Calu3 (cell line): ENCODE results near the gene DAB2. TPM values are rescaled to one million over a fixed set of nuclear protein-coding genes. Genes with fewer than 3 reads are reported as not detected.

Experiments used
- BruUV-seq: library from RNA; stranded (reverse); fragments of 400-500 nt; replicated peaks from 2 replicates; lab custom pipeline; 2021; lab: Mats Ljungman, UMichigan
- CTCF ChIA-PET: fragments of 300-600 bp; sonication (Branson Sonifier 250); formaldehyde crosslinking; loops from one replicate; lab custom pipeline; 2022; ENCODE audit warnings: antibody characterized with exemption; lab: Charles Lee
- DNase-seq: peaks from one replicate; pipeline ENCODE4 v3.0.0; 2022
- H3K27ac Mint-ChIP-seq: one replicate; pipeline ENCODE4 v1.8.0; 2022; ENCODE audit warnings: mixed read lengths; ENCODE audit not compliant: unreplicated experiment
- H3K27me3 Mint-ChIP-seq: one replicate; pipeline ENCODE4 v1.8.0; 2022; ENCODE audit warnings: mixed read lengths; ENCODE audit not compliant: unreplicated experiment
- H3K36me3 Mint-ChIP-seq: one replicate; pipeline ENCODE4 v1.8.0; 2022; ENCODE audit warnings: mild to moderate bottlenecking, moderate library complexity, mixed read lengths; ENCODE audit not compliant: insufficient read depth, unreplicated experiment
- H3K4me1 Mint-ChIP-seq: one replicate; pipeline ENCODE4 v1.8.0; 2022; ENCODE audit warnings: mild to moderate bottlenecking, low read depth, mixed read lengths; ENCODE audit not compliant: unreplicated experiment
- H3K4me3 Mint-ChIP-seq: one replicate; pipeline ENCODE4 v1.8.0; 2022; ENCODE audit warnings: mild to moderate bottlenecking, low read depth, moderate library complexity, mixed read lengths; ENCODE audit not compliant: unreplicated experiment
- H3K9me3 Mint-ChIP-seq: one replicate; pipeline ENCODE4 v1.8.0; 2022; ENCODE audit warnings: low read depth, mixed read lengths; ENCODE audit not compliant: unreplicated experiment
- CTCF ChIP-seq: fragments of 200-600 bp; IDR thresholded peaks from one replicate; pipeline ENCODE4 v1.8.0; 2022; ENCODE audit warnings: antibody characterized with exemption; ENCODE audit not compliant: unreplicated experiment
- intact Hi-C: fragments of 100-400 bp; cut with micrococcal nuclease; formaldehyde crosslinking; loops from one replicate; pipeline ENCODE4 v1.10.0; 2022; ENCODE audit not compliant: unreplicated experiment
- total RNA-seq: library from RNA; stranded (reverse); gene quantifications from 2 replicates; pipeline ENCODE4 v1.2.3, GENCODE V29; 2022

DAB2 gene
- total RNA-seq, 1 experiment from 2014 or later, result 12.4 TPM

DNA sequence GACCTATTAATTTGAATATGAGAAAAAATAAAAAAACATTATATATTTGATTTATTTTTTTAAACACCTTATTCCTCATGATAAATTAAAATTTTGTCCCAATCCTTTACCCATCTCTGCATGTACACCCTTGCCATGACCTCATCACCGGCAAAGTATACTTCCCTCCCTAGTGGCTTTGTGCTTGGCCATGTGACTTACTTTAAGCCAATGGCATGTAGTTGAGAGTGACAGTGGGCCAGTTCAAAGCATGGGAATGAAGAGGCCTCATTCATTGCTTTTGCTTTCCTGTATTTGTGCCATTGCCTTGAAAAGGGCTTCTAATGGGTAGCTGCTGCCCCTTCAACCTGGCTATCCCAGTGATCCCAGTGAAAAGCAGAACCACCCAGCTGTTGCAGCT lies 91.7 kb downstream of the DAB2 start:
- Mint-ChIP-seq H3K27ac (no peak overlapping the region), H3K27me3 (no peaks in the 10 kb centered on the region), H3K4me1 (no peaks in the 10 kb centered on the region), H3K9me3 (no peaks in the 10 kb centered on the region), H3K4me3 (no peak overlapping the region), H3K36me3 (no peaks in the 10 kb centered on the region)
- CTCF ChIA-PET, result no interaction called here
- TF ChIP-seq CTCF, result no peak
- no peak for DNase-seq
- intact Hi-C loops, result no loop called here
- BruUV-seq, result no TSS peak

- no peak overlapping the region for H3K27ac Mint-ChIP-seq
- intact Hi-C loops, result no loop called here
- no peak overlapping the region for H3K4me3 Mint-ChIP-seq
- no peaks in the 10 kb centered on the region for H3K9me3 Mint-ChIP-seq
- CTCF ChIA-PET, result no interaction called here
- H3K36me3 Mint-ChIP-seq, result no peaks in the 10 kb centered on the region
- no peaks in the 10 kb centered on the region for H3K4me1 Mint-ChIP-seq
- TF ChIP-seq CTCF, result no peak
- H3K27me3 Mint-ChIP-seq, result no peaks in the 10 kb centered on the region
- BruUV-seq, result no TSS peak
- no peak for DNase-seq
Measured at GRCh38 chr5:39331861-39332381, 92.9 kb downstream of the DAB2 start.

GRCh38 chr5:39328731-39329130 lies 96.0 kb downstream of the DAB2 start:
- H3K27me3 Mint-ChIP-seq, result no peaks in the 10 kb centered on the region
- no peak for TF ChIP-seq CTCF
- H3K4me3 Mint-ChIP-seq, result no peak overlapping the region
- H3K4me1 Mint-ChIP-seq, result no peaks in the 10 kb centered on the region
- DNase-seq, result no peak
- no peaks in the 10 kb centered on the region for H3K9me3 Mint-ChIP-seq
- H3K36me3 Mint-ChIP-seq, result no peaks in the 10 kb centered on the region
- CTCF ChIA-PET, result interaction anchor here (0.6 kb wide), 1 partner anchor 10 kb away, joined by 3 read pairs; no protein-coding TSS in a partner anchor
- intact Hi-C loops, result no loop called here
- H3K27ac Mint-ChIP-seq, result no peak overlapping the region
- no TSS peak for BruUV-seq

DNA sequence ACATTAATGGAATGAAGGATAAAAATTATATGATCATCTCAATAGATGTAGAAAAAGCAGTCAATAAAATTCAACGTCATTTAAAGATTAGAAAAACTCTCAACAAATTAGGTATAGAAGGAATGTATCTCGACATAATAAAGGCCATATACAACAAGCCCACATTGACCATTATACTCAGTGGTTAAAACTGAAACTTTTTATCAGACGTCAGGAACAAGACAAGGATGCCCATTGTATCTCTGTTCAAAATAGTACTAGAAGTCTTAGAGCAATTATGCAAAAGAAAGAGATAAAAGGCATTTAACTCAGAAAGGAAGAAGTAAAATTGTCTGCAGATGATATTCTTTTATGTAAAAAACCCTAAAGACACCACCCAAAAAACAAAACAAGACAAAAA lies 101.2 kb downstream of the DAB2 start:
- Mint-ChIP-seq H3K9me3 (no peaks in the 10 kb centered on the region), H3K4me3 (no peak overlapping the region), H3K27ac (no peak overlapping the region), H3K36me3 (no peaks in the 10 kb centered on the region), H3K4me1 (no peaks in the 10 kb centered on the region), H3K27me3 (no peaks in the 10 kb centered on the region)
- TF ChIP-seq CTCF, result no peak
- BruUV-seq, result no TSS peak
- no peak for DNase-seq
- CTCF ChIA-PET, result no interaction called here
- intact Hi-C loops, result no loop called here

Other genes starting within 250 kb of the DAB2 start
- gene FYB1, start 205.4 kb downstream of the DAB2 start, total RNA-seq, result 30.8 and 42.8 TPM in 2 replicates
- not detected in 2 replicates for gene C9, start 60.5 kb downstream of the DAB2 start, total RNA-seq